HG02571 (cell line): Measurements from ENCODE around the gene PTPRN2.
"Not testable (repeated sequence)": the region's sequence is repeated elsewhere in the genome, so short reads cannot be mapped to it uniquely, and the experiment has no call there.

Source experiments
- ATAC-seq: cut with Tn5 transposase; IDR thresholded peaks from one replicate; pipeline ENCODE4 v1.9.1; 2021; ENCODE audit warnings: mild to moderate bottlenecking, moderate library complexity; ENCODE audit not compliant: unreplicated experiment

Gene PTPRN2

DNA sequence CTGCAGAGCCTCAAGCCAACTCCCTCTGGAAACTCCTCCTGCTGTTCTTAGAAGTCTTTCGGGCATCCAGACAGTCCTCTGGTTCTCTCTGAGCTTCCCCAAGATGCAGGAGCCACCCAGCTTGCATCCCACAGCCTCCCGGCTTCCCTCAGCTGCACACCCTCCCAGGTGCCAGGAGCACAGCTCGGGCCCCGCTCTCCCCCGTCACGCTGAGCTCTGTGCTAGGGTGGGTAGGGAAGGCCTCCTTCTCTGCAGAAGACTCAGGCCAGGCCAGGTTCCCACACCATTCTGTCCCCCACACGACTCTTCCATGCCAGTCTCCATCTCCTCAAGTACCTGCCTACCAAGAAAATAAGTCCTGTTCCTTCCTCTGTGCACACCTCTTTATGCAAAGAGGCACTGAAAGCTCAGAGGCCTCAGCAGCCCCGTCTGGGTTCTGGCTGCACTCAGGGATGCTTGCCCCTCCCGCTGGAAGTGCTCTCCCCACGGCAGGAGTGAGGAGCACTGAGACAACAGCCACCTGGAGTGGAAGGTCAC, 537.1 kb downstream of the PTPRN2 start:
- no peak for ATAC-seq

DNA sequence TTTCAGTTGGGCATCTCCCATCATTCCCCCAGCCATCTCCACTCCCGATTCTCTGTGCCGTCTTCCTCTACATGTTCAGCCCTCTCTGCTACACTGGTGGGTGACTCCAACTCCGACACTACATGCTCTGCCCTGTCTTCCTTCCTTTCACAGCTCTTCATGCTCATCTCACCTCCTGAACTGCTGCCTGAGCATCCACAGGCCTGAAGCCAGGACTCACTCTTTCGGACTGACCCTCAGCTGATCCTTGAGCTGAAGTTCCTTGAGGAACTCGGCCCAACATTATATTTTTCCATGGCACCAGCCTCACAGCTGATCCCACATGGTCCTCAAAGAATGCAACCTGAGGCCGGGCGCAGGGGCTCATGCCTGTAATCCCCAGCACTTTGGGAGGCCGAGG, 538.4 kb downstream of the PTPRN2 start:
- no peak for ATAC-seq

DNA sequence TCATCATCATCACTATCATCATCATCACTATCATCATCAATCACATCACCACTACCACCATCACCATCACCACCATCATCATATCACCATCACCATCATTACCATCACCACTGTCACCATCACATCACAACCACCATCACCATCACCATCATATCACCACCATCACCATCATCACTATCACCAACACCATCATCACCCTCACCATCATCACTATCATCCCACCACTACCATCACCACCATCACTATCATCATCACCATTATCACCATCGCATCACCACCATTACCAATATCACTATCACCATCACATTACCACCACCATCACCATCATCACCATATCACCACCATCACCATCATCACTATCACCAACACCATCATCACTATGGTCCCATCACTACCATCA, 539.1 kb downstream of the PTPRN2 start:
- ATAC-seq = no peak

DNA sequence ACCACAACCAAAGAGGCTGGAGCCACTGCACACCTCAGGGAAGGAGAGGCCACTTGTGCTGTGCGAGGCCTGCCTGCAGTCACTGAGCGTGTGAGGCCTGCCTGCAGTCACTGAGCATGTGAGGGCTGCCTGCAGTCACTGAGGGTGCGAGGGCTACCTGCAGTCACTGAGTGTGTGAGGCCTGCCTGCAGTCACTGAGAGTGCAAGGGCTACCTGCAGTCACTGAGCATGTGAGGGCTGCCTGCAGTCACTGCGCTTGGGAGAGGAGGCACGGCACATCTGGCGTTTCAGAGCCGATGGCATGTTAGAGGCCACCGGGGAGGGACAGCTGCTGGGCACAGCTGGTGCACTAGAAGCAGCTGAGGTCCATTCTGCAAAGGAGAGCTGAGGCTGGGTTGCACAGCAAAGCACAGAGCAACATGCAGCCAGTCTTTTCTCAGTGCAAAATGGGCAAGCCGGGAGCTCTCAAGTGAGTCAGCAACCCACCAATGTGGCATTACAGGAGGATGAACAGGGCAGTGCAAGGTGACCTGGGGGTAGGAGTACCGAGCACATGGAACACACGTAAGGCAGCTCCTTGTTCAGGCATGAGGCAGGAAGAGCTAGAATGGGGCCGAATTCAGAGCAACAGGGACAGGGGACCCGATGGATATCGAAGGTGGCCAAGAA, 540.1 kb downstream of the PTPRN2 start:
- ATAC-seq = no peak

DNA sequence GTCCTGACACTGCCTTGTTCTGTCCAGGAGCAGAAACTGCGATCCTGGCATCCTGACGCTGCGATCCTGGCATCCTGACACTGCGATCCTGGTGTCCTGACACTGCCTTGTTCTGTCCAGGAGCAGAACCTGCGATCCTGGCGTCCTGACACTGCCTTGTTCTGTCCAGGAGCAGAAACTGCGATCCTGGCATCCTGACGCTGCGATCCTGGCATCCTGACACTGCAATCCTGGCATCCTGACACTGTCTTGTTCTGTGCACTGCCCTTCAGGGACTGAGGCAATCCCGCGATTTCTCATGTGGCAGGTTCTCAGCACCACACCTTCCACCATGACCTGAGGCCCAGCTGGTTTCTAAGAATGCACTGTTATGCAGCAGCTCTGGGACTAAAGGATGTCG, 541.4 kb downstream of the PTPRN2 start:
- not testable (repeated sequence) for ATAC-seq

DNA sequence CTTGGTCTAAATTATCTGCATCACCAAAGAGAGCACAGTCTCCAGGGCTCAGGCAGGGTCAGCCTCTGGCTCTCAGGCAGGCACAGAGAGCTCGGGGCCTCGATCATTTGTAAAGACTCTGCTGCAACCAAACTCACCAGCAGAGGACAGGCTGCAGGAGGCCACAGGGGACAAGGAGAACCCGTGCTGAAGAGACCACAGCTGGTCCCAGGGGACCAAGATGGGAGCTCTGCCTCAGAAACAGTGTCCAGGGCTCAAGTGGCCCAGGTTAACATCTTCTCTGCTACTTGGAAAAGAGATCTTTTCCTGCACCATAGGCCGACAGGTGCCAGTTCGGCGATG, 543.2 kb downstream of the PTPRN2 start:
- ATAC-seq = no peak

DNA sequence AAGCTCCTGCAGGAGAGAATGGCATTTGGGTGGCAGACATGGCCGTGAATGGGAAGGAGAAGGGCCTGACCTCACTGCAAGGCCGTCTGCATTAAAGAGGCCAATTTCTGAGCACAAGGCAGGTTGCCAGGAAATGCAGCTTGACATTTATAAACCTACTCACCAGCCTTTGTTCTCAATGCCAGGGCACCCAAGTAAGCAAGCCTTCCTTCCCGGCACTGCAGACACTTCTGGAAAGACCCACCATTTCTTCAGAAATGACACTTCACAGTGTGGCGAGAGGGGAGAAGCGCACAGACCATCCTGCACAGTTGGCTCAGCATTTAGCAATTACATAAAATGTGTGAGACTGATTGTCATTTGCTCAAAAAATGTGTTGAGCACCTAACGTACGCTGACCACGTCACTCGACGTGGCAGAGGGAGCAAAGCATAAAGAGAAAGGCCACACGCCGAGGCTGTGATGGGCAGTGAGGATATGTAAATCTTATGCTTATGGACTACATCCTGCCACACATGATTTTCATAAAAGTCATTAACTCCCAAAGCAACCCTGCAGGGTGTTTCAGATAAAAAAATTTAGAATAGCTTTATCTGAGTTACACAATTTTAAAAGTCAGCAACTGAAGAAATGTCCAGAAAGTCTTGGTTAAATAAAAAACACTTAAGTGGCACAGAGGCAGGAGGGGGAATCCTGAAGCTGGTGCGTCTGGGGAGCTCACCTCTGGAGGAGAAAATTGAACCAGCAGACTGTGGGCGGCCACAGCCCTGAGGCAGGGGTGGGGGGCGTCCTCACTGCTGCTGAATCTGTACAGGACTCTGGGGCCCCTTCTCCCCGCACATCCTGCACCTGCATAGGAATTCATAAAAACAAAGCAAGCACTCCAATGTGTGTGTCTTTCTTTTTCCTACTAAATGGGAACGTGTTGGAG, 543.8 kb downstream of the PTPRN2 start:
- ATAC-seq = no peak

DNA sequence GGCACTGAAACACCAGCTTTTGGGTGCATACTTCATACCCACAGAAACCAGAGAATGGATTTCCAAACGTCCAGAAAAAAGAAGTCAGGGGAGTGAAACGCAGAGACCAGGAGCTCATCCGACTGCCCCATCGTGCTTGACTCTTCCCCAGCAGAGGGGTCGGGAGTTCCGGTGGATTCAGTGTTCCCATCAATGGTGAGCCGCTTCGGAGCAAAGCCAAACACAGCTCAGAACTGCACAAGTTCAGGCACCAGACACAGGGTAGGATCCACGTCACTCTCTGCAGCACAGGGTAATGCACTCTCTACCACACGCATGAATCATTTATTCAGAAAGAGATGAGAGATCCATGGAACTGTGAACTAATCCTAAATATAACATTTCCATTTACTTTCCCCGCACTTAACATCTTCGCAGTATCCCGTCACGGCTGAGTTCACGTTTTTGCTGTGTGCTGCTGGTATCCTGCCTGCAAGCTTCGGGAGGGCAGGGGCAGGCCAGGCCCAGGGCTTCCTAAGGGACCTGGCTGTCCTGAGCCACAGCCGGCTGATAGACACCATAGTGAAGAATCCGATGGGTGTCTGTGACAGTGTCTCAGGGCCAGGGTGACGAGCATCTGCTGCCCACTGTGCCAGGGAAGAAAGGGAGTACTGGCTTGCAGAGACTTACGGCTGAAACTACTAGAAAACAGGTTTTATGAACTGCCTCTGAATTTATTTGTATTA, 545.3 kb downstream of the PTPRN2 start:
- no peak for ATAC-seq

DNA sequence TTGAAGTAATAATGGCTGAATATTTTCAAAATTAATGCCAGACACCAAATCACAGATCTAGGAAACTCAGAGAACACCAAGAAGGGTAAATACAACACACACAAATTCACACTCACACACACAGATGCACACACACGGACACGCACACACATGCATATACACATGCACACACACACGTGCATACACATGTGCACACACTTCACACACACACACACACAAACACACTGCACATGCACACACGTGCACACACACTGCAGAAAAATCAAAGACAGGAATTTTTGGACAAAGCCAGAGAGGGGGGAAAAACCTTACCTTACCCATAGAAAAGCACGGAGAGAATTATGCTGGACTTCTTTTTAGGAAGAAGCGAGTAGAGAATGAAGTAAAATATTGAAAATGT, 547.4 kb downstream of the PTPRN2 start:
- no peak for ATAC-seq

DNA sequence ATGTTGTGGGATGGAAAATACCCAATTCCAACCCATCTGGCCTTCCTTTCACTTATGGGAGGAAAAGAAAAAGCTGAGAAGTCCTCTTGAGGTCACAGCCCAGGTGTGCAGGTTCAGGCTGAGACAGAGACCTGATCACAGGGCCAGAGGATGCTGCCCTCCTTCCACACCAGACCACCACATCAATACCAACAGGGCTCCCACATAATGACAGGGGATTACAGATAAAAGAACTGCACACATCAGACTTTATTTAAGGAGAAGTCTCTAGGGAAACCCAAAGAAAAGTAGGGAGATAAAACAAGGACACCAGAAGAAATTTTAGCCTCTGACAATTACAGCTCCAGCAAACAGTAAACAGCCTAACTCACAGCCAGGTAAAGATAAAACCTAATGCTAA, 548.4 kb downstream of the PTPRN2 start:
- no peak for ATAC-seq

DNA sequence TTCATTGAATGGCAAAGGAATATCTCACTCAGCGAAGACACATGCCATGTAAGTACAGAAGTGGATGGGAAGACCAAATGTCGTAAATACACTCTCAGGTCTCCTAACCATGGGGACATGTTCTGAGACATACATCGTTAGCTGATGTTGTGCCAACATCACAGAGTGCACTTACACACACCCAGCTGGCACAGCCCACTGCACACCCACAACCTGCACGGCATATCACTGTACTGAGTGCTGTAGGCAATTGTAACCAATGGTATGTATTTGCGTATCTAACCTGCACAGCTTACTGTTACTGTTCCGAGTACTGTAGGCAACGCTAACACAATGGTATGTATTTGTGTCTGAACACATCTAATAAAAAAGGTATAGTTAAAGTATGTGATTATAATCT, 550.4 kb downstream of the PTPRN2 start:
- ATAC-seq = no peak

DNA sequence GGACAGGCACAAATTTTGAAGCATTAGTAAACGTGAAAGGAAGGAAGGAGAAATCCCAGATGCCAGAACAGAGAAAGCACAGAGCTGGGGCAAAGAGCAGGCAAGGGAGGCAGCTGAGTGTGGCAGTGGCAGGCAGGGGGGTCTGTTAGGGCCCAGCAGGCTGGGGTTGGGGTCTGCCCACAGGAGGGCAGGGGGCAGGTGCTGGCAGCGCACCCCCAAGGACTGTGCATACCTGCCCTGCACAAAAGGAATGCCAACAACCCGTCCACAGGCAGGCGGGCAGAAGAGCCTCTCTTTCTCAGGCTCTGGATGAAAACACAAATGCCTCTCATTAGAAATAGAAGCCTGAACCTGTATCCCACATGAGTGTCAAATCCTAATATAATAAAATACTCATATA, 552.3 kb downstream of the PTPRN2 start:
- no peak for ATAC-seq

DNA sequence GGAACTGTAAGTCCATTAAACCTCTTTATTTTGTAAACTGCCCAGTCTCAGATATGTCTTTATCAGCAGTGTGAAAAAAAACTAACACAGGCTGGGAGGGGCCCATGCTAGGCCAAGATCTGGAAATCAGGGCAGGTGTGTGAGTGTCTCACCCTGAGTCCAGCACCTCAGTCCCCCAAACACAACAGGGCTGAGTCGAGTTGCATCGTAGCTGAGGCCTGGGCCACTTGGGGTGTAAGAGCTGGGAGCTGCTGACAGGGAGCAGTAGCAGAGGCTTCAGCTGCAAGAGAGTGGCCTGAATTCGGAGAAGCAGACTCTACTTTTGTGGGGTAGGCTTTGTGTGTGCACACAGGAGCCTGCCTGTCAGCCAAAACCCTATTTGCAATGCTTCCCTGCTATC, 553.1 kb downstream of the PTPRN2 start:
- no peak for ATAC-seq

DNA sequence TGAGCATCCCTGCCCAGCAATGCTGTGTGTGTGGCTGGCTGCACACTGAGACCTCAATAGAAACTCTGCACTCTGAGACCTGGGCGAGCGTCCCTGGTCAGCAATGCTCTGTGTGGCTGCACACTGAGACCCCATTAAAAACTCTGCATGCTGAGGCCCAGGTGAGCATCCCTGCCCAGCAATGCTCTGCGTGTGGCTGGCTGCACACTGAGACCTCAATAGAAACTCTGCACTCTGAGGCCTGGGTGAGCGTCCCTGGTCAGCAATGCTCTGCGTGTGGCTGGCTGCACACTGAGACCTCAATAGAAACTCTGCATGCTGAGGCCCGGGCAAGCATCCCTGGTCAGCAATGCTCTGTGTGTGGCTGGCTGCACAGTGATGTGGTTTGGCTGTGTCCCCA, 553.7 kb downstream of the PTPRN2 start:
- ATAC-seq = not testable (repeated sequence)

DNA sequence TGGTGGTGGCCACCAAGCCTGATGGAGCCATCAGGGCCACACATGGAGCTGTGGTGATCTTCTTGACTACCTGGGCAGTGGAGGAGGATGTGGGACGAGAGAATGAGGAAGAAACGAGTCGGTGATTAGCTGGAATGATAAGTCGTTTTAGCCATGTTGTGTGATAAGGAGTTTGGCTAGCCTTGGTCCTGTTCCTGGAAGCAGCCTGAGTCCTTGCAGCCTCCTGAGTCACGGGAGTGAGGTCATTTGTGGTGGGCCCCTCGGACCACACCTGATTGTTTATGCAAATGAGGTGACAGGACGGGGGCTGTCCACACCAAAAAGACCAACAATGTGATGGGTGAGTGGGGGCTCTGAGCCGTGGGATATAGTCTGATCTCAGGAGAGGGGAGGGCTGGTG, 554.4 kb downstream of the PTPRN2 start:
- ATAC-seq = no peak

DNA sequence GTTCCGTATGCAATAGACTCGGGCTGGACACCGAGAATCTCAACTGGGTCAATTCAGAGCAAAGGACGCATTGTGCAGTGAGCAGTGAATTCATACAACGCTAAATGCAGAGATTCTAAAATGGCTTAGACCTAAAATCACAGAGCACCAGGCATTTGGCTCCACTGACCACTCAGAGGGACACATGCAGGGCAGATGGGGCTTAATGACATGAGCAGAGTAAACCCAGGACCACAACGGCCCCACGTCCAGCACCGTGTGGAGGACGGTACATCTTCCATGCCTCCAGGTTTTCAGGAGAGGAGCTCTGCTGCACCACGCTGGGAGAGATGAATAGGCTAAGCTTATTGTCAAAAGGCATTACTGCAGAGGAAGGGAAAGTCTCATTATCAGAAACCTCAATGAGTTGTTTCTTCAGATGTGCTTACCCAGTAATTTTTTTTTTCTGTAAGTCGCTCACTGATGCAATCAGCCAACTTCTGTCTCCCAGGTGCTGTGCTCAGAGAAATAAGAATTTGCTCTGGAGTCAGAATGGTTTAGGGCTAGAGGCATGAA, 555.0 kb downstream of the PTPRN2 start:
- ATAC-seq = no peak

DNA sequence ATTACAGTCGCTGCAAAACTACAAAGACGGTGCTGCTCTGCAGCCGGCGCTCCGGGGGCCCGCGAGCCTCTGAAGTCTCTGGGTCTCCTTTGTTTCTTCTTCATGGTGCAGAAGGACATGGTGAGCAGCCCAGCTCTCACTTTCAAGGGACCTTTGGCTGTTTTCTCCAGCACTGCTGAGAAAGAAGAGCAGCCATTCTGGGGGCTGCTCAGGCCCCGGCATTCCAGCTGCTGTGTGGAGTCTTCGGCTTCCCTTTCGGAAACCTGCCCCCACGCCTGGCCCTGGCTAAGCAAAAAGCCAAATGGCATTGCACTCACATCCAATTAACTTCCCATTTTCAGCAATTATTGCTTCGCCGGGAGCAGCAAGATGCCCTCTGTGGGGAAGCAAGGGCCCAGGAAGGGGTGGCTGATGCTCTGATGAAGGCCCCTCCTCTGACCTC, 555.7 kb downstream of the PTPRN2 start:
- no peak for ATAC-seq

DNA sequence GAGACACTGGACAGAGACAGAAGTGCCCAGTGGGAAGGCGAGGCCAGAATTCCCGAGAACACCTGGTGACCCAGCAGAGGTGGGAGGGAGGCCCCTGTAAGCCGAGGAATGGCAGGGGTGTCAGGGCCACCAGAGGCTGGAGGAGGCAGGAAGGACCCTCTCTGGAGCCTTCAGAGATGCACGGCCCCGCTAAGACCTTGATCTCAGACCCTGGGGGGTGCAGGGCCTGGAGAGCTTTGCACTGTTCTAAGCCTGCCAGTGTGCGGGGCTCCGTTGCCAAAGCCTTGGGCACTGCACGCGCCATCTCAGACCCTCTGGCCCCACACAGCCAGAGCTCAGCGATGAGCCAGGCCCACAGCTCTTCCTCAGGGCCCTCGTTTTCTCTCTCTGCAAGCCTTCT, 557.1 kb downstream of the PTPRN2 start:
- ATAC-seq = no peak

DNA sequence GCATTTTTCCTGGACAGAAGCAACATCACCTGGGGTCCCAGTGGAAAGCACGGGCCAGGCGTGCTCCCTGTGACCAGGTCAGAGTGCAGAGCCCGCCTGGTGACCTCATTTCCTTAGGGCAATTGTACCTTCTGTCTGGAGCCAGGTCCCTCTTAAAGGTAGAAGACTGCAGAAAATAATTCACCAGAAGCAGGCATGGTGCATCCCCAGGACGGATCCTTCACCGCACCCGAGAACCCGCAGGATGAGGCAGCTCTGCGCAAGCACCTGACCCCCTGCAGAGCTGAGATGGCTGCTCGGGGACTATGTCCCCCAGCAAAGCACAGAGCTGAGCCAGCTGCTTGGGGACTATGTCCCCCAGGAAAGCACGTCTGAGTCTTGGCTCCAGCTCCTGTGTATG, 557.6 kb downstream of the PTPRN2 start:
- no peak for ATAC-seq

DNA sequence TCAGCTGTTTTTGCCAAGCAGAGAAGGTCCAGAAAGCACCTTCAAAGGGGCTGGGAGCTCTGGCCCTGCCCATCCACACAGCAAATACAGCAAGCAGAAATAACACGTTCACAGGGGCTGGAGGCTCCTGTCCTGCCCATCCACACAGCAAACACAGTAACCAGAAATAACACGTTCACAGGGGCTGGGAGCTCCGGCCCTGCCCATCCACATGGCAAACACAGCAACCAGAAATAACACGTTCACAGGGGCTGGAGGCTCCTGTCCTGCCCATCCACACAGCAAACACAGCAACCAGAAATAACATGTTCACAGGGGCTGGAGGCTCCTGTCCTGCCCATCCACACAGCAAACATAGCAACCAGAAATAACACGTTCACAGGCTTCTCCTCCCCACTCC, 558.1 kb downstream of the PTPRN2 start:
- ATAC-seq = no peak

DNA sequence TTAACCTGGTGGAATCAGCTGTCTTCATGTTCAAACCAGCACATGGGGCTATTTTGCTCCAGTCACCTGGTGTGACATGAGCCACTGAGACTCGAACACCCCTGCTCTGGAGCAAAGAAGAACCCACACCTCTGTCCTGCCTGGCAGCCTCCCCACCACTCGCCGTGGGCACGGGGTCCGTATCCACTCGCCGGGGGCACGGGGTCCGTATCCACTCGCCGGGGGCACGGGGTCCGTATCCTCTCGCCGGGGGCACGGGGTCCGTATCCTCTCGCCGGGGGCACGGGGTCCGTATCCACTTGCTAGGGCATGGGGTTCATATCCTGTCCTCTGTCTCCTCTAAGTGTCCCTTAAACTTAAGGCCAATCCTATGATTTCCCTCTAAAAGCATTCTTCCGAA, 558.7 kb downstream of the PTPRN2 start:
- no peak for ATAC-seq
